RWPE1 (cell line): ENCODE measurements around the gene CHST1.
A peak's percentile ranks its signal among the peaks of the same experiment; 100 is the strongest.

Experiments used
- CTCF ChIA-PET: fragments of 350-600 bp; sonication (Branson Sonifier 250); formaldehyde crosslinking; extraction: SDS; loops from one replicate; lab custom pipeline; 2021; lab: Yijun Ruan, JAX
- POLR2A ChIA-PET: fragments of 400-600 bp; formaldehyde crosslinking; extraction: SDS; loops from one replicate; lab custom pipeline; 2020; ENCODE audit warnings: antibody characterized with exemption; ENCODE audit not compliant: low non-redundant PET; lab: Yijun Ruan, JAX
- DNase-seq: peaks from one replicate; pipeline ENCODE4 v3.0.0; 2012; ENCODE audit warnings: low spot score
- H3K27ac ChIP-seq: fragments of 450-650 bp; 2 replicates; pipeline ENCODE4 v1.5.1; 2017
- CTCF ChIP-seq: fragments of 450-650 bp; conservative IDR thresholded peaks from 2 replicates; pipeline ENCODE4 v1.5.1; 2017; ENCODE audit warnings: low read depth, mild to moderate bottlenecking

CHST1 gene

GRCh38 chr11:45647329-45647728, 18.1 kb downstream of the CHST1 start:
- POLR2A ChIA-PET, result no interaction called here
- no peak for TF ChIP-seq CTCF
- H3K27ac ChIP-seq, result no peak overlapping the region
- CTCF ChIA-PET, result interaction anchor here (0.7 to 1.8 kb wide), 2 partner anchors 8 to 23 kb away, joined by 3 to 10 read pairs; no protein-coding TSS in a partner anchor
- DNase-seq, result no peak

GRCh38 chr11:45646275-45646927, 19.0 kb downstream of the CHST1 start:
- ChIA-PET POLR2A (no interaction called here), CTCF (interaction anchor here (0.6 to 1.8 kb wide), 2 partner anchors 9 to 133 kb away, joined by 7 to 10 read pairs; no protein-coding TSS in a partner anchor)
- peak; percentile 42 for DNase-seq
- no peak for TF ChIP-seq CTCF
- no peak overlapping the region for H3K27ac ChIP-seq

GRCh38 chr11:45644981-45645889, 20.2 kb downstream of the CHST1 start:
- no peak for TF ChIP-seq CTCF
- ChIA-PET CTCF (interaction anchor here (0.6 to 1.8 kb wide), 2 partner anchors 11 to 72 kb away, joined by 4 to 10 read pairs; no protein-coding TSS in a partner anchor), POLR2A (no interaction called here)
- no peak overlapping the region for H3K27ac ChIP-seq
- no peak for DNase-seq

GRCh38 chr11:45643598-45644260, 21.7 kb downstream of the CHST1 start:
- H3K27ac ChIP-seq, result no peak overlapping the region
- CTCF ChIA-PET, result interaction anchor here (1.0 kb wide), 1 partner anchor 11 kb away, joined by 4 read pairs; no protein-coding TSS in a partner anchor
- no peak for TF ChIP-seq CTCF
- POLR2A ChIA-PET, result no interaction called here
- no peak for DNase-seq

GRCh38 chr11:45641961-45642360, 23.5 kb downstream of the CHST1 start:
- no peak for TF ChIP-seq CTCF
- DNase-seq, result no peak
- POLR2A ChIA-PET, result no interaction called here
- CTCF ChIA-PET, result interaction anchor here (1.1 kb wide), 1 partner anchor 13 kb away, joined by 3 read pairs; no protein-coding TSS in a partner anchor
- no peak overlapping the region for H3K27ac ChIP-seq

GRCh38 chr11:45638051-45638450, 27.4 kb downstream of the CHST1 start:
- ChIA-PET POLR2A (no interaction called here), CTCF (interaction anchor here (0.7 kb wide), 1 partner anchor 31 kb away, joined by 3 read pairs; no protein-coding TSS in a partner anchor)
- no peak for TF ChIP-seq CTCF
- no peak overlapping the region for H3K27ac ChIP-seq
- DNase-seq, result no peak
